Fibroblast of lung (primary cell): Measurements from ENCODE around the gene TFEC. TPM values are rescaled to one million over a fixed set of nuclear protein-coding genes. Genes with fewer than 3 reads are reported as not detected.

ENCODE experiments used
- DNase-seq, 2 donors: peaks; one replicate each; pipeline versions ENCODE4 v3.0.0 to v3.0.0-alpha.2; 2010; ENCODE audit warnings: low read depth in 2 of 2
- H2AFZ ChIP-seq: 2 replicates; pipeline ENCODE4 v1.5.1; 2012; ENCODE audit warnings: low read length, control low read depth, inconsistent platforms
- H3K27ac ChIP-seq: 2 replicates; pipeline ENCODE4 v1.5.1; 2011; ENCODE audit warnings: low read length, control low read depth; ENCODE audit not compliant: insufficient read depth
- H3K27me3 ChIP-seq: 2 replicates; pipeline ENCODE4 v1.5.1; 2011; ENCODE audit warnings: mild to moderate bottlenecking, low read length; ENCODE audit not compliant: control insufficient read depth, insufficient read depth
- H3K36me3 ChIP-seq: 2 replicates; pipeline ENCODE4 v1.5.1; 2011; ENCODE audit warnings: low read length; ENCODE audit not compliant: control insufficient read depth, insufficient read depth
- H3K4me1 ChIP-seq: 2 replicates; pipeline ENCODE4 v1.5.1; 2011; ENCODE audit warnings: low read length; ENCODE audit not compliant: control insufficient read depth, insufficient read depth; ENCODE audit errors: extremely low read depth
- H3K4me2 ChIP-seq: 2 replicates; pipeline ENCODE4 v1.5.1; 2011; ENCODE audit warnings: low read length, control low read depth; ENCODE audit not compliant: insufficient read depth; ENCODE audit errors: extremely low read depth
- H3K4me3 ChIP-seq, 4 experiments: fragments of 200-600 bp in 1 of 4; sonication (generic) in 1 of 4; replicated peaks in 1 of 4; 2 replicates each; pipeline ENCODE4 v1.5.1; 2011 to 2016; ENCODE audit warnings: low read length in 4 of 4, low read depth in 3 of 4, mild to moderate bottlenecking in 3 of 4, control low read depth in 2 of 4, inconsistent platforms in 1 of 4, mixed read lengths in 1 of 4; ENCODE audit not compliant: insufficient read depth in 1 of 4; ENCODE audit errors: control extremely low read depth in 1 of 4
- H3K79me2 ChIP-seq: 2 replicates; pipeline ENCODE4 v1.5.1; 2012; ENCODE audit warnings: mild to moderate bottlenecking, low read length, inconsistent platforms; ENCODE audit not compliant: control insufficient read depth, insufficient read depth
- H3K9ac ChIP-seq: 2 replicates; pipeline ENCODE4 v1.5.1; 2011; ENCODE audit warnings: mild to moderate bottlenecking, low read length, control low read depth; ENCODE audit not compliant: insufficient read depth
- H3K9me3 ChIP-seq: 2 replicates; pipeline ENCODE4 v1.5.1; 2012; ENCODE audit warnings: low read depth, low read length; ENCODE audit not compliant: control insufficient read depth, insufficient read depth
- H4K20me1 ChIP-seq: 2 replicates; pipeline ENCODE4 v1.5.1; 2011; ENCODE audit warnings: low read length; ENCODE audit not compliant: control insufficient read depth, insufficient read depth; ENCODE audit errors: extremely low read depth
- CTCF ChIP-seq, 2 donors: IDR thresholded peaks in 1 of 2; conservative IDR thresholded peaks in 1 of 2; 1 replicate in 1 of 2; 2 replicates in 1 of 2; pipeline ENCODE4 v1.5.1; 2011 to 2012; ENCODE audit warnings: low read length in 2 of 2, control low read depth in 1 of 2, inconsistent platforms in 1 of 2, low read depth in 1 of 2, mild to moderate bottlenecking in 1 of 2
- EZH2 ChIP-seq: IDR thresholded peaks from 2 replicates; pipeline ENCODE4 v1.5.1; 2012; ENCODE audit warnings: low read length, control low read depth, mild to moderate bottlenecking; ENCODE audit errors: missing control alignments
- polyA plus RNA-seq, 2 donors: library from polyadenylated mRNA; depleted of rRNA in 1 of 2; stranded (reverse) in 1 of 2; unstranded in 1 of 2; fragments of >200 nt; gene quantifications; 2 replicates each; pipeline ENCODE4 v1.2.1, GENCODE V29; 2011 to 2012; ENCODE audit warnings: missing spikeins in 1 of 2
- total RNA-seq: library from RNA; depleted of rRNA; stranded (reverse); fragments of >200 nt; gene quantifications from 2 replicates; pipeline ENCODE4 v1.2.1, GENCODE V29; 2014

The TFEC gene
- total and polyA plus RNA-seq, 2 donors (not counting 1 experiment from before 2014, with no cell fraction given), result 0.05 to 0.17 TPM

- Histone ChIP-seq H4K20me1 (no peaks in the 10 kb centered on the region), H3K4me2 (no peak overlapping the region), H3K27me3 (no peaks in the 10 kb centered on the region), H3K4me1 (no peaks in the 10 kb centered on the region), H3K27ac (no peak overlapping the region), H3K79me2 (no peaks in the 10 kb centered on the region), H2AFZ (no peak overlapping the region), H3K36me3 (no peaks in the 10 kb centered on the region), H3K4me3 (no peak overlapping the region), H3K9me3 (no peaks in the 10 kb centered on the region), H3K9ac (no peak overlapping the region)
- TF ChIP-seq CTCF (conservative IDR thresholded peaks at IDR 0.05 in 1 of 2, IDR thresholded peaks at IDR 0.05 in 1 of 2; ENCODE audit: low read depth in 1 of 2, low read length in 2 of 2), result no peak
- TF ChIP-seq EZH2, result no peak
- no peak for DNase-seq
Observed at GRCh38 chr7:115968596-115968995, 62.0 kb downstream of the TFEC start.

- Histone ChIP-seq H3K27me3 (no peaks in the 10 kb centered on the region), H3K4me1 (no peaks in the 10 kb centered on the region), H3K27ac (no peak overlapping the region), H3K9me3 (no peaks in the 10 kb centered on the region), H4K20me1 (no peaks in the 10 kb centered on the region), H3K4me3 (no peak overlapping the region), H2AFZ (no peak overlapping the region), H3K79me2 (no peaks in the 10 kb centered on the region), H3K4me2 (no peak overlapping the region), H3K36me3 (no peaks in the 10 kb centered on the region), H3K9ac (no peak overlapping the region)
- no peak for DNase-seq
- TF ChIP-seq EZH2, result no peak
- no peak for TF ChIP-seq CTCF (conservative IDR thresholded peaks at IDR 0.05 in 1 of 2, IDR thresholded peaks at IDR 0.05 in 1 of 2; ENCODE audit: low read depth in 1 of 2, low read length in 2 of 2)
Observed at GRCh38 chr7:115968171-115968570, 62.4 kb downstream of the TFEC start.

GRCh38 chr7:115965796-115966475 is 64.6 kb downstream of the TFEC start:
- Histone ChIP-seq H3K9ac (no peak overlapping the region), H3K27me3 (no peaks in the 10 kb centered on the region), H3K4me1 (no peaks in the 10 kb centered on the region), H3K27ac (no peak overlapping the region), H2AFZ (no peak overlapping the region), H4K20me1 (no peaks in the 10 kb centered on the region), H3K36me3 (no peaks in the 10 kb centered on the region), H3K4me3 (no peak overlapping the region), H3K4me2 (no peak overlapping the region), H3K79me2 (no peaks in the 10 kb centered on the region), H3K9me3 (no peaks in the 10 kb centered on the region)
- DNase-seq, result no peak
- no peak for TF ChIP-seq EZH2
- TF ChIP-seq CTCF (conservative IDR thresholded peaks at IDR 0.05 in 1 of 2, IDR thresholded peaks at IDR 0.05 in 1 of 2; ENCODE audit: low read depth in 1 of 2, low read length in 2 of 2), result no peak
